Adrenal gland (tissue), 5 donors: ENCODE data around the gene ATXN2.
"Not testable (repeated sequence)": the region's sequence is repeated elsewhere in the genome, so short reads cannot be mapped to it uniquely, and the experiment has no call there.

ENCODE experiments used
- POLR2A ChIP-seq, 2 donors: fragments of 450-650 bp; IDR thresholded peaks; one replicate each; pipeline ENCODE4 v1.6.1; 2017; ENCODE audit warnings: antibody characterized with exemption in 2 of 2, mild to moderate bottlenecking in 2 of 2, moderate library complexity in 1 of 2
- TF ChIP-seq, protein P1 (sequence below), 6 experiments: fragments of 450-650 bp in 4 of 6; fragments of 200-600 bp in 2 of 6; sonication (generic) in 1 of 6; IDR thresholded peaks; 1 replicate in 5 of 6; 2 replicates in 1 of 6; pipeline versions ENCODE4 v1.5.1 to v1.8.0; 2016 to 2021; ENCODE audit warnings: antibody characterized with exemption in 6 of 6, mild to moderate bottlenecking in 2 of 6, moderate library complexity in 1 of 6
- donor health status: DM: no; HTN: no; CAD: no.

DNA sequence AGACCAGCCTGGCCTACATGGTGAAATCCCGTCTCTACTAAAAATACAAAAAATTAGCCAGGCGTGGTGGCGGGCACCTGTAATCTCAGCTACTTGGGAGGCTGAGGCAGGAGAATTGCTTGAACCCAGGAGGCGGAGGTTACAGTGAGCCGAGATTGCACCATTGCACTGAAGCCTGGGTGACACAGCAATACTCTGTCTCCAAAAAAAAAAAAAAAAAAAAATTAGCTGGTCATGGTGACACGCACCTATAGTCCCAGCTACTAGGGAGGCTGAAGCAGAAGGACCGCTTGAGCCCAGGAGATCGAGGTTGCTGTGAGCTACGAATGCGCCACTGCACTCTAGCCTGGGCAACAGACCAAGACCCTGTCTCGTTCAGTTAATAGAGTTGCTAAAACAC, 3.7 kb upstream of the ATXN2 start:
- TF ChIP-seq, protein P1, sequence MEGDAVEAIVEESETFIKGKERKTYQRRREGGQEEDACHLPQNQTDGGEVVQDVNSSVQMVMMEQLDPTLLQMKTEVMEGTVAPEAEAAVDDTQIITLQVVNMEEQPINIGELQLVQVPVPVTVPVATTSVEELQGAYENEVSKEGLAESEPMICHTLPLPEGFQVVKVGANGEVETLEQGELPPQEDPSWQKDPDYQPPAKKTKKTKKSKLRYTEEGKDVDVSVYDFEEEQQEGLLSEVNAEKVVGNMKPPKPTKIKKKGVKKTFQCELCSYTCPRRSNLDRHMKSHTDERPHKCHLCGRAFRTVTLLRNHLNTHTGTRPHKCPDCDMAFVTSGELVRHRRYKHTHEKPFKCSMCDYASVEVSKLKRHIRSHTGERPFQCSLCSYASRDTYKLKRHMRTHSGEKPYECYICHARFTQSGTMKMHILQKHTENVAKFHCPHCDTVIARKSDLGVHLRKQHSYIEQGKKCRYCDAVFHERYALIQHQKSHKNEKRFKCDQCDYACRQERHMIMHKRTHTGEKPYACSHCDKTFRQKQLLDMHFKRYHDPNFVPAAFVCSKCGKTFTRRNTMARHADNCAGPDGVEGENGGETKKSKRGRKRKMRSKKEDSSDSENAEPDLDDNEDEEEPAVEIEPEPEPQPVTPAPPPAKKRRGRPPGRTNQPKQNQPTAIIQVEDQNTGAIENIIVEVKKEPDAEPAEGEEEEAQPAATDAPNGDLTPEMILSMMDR (IDR thresholded peaks at IDR 0.05), result not testable (repeated sequence)
- TF ChIP-seq POLR2A (IDR thresholded peaks at IDR 0.05), result not testable (repeated sequence)
